Panc1 (cell line): ENCODE measurements around the gene PDE4B. TPM values are rescaled to one million over a fixed set of nuclear protein-coding genes. Genes with fewer than 3 reads are reported as not detected.

Experiments
- ATAC-seq: fragments of 200-7000 bp; cut with Tn5 transposase; 2 replicates; pipeline ENCODE4 v1.9.1; 2020; ENCODE audit warnings: mild to moderate bottlenecking, moderate library complexity
- BruUV-seq: library from RNA; stranded (reverse); fragments of 400-500 nt; replicated peaks from 2 replicates; lab custom pipeline; 2021; lab: Mats Ljungman, UMichigan
- CTCF ChIA-PET: fragments of 300-600 bp; sonication (Branson Sonifier 250); formaldehyde crosslinking; loops from one replicate; lab custom pipeline; 2022; ENCODE audit warnings: antibody characterized with exemption; lab: Charles Lee
- POLR2A ChIA-PET: fragments of 300-600 bp; sonication (Branson Sonifier 250); formaldehyde crosslinking; loops from one replicate; lab custom pipeline; 2022; ENCODE audit warnings: antibody characterized with exemption; lab: Charles Lee
- DNase-seq: peaks from one replicate; pipeline ENCODE4 v3.0.0-alpha.2; 2010; ENCODE audit warnings: low read depth, low spot score
- H3K27ac ChIP-seq: 2 replicates; pipeline ENCODE4 v1.5.1; 2011; ENCODE audit warnings: mild to moderate bottlenecking, low read length, inconsistent platforms
- H3K27me3 ChIP-seq: fragments of 200-500 bp; sonication (Bioruptor generic); 2 replicates; pipeline ENCODE4 v1.6.0; 2014; ENCODE audit warnings: low read length, inconsistent platforms; ENCODE audit not compliant: control insufficient read depth, insufficient read depth
- H3K36me3 ChIP-seq: fragments of 200-500 bp; sonication (Bioruptor generic); 2 replicates; pipeline ENCODE4 v1.5.1; 2014; ENCODE audit warnings: inconsistent platforms, mild to moderate bottlenecking, low read length, moderate library complexity; ENCODE audit not compliant: control insufficient read depth, insufficient read depth
- H3K4me1 ChIP-seq: 2 replicates; pipeline ENCODE4 v1.5.1; 2011; ENCODE audit warnings: inconsistent platforms, mild to moderate bottlenecking, low read length, moderate library complexity; ENCODE audit not compliant: control insufficient read depth, insufficient read depth
- H3K4me3 ChIP-seq, 2 experiments: 2 replicates each; pipeline ENCODE4 v1.5.1; 2011 to 2012; ENCODE audit warnings: low read depth in 2 of 2, low read length in 2 of 2, mild to moderate bottlenecking in 2 of 2, inconsistent platforms in 1 of 2, moderate library complexity in 1 of 2
- H3K9me3 ChIP-seq: fragments of 200-500 bp; sonication (Bioruptor generic); 2 replicates; pipeline ENCODE4 v1.5.1; 2014; ENCODE audit warnings: low read depth, mild to moderate bottlenecking, inconsistent platforms, low read length, moderate library complexity; ENCODE audit not compliant: control insufficient read depth, insufficient read depth
- CTCF ChIP-seq: fragments of 450-650 bp; IDR thresholded peaks from 2 replicates; pipeline ENCODE4 v1.5.1; 2017; ENCODE audit warnings: mild to moderate bottlenecking
- POLR2AphosphoS5 ChIP-seq: IDR thresholded peaks from 2 replicates; pipeline ENCODE4 v1.6.1; 2012; ENCODE audit warnings: mild to moderate bottlenecking, low read depth, low read length, moderate library complexity
- REST ChIP-seq, 2 experiments: IDR thresholded peaks; 2 replicates each; pipeline ENCODE4 v1.6.1; 2011 to 2012; ENCODE audit warnings: low read depth in 2 of 2, control low read depth in 1 of 2, low read length in 1 of 2, mild to moderate bottlenecking in 1 of 2, moderate library complexity in 1 of 2; ENCODE audit not compliant: insufficient read depth in 1 of 2
- SIN3A ChIP-seq: IDR thresholded peaks from 2 replicates; pipeline ENCODE4 v1.6.1; 2012; ENCODE audit warnings: low read depth, mild to moderate bottlenecking, low read length, moderate library complexity, borderline replicate concordance; ENCODE audit not compliant: insufficient read depth
- TCF7L2 ChIP-seq: IDR thresholded peaks from 2 replicates; pipeline ENCODE4 v1.6.1; 2011; ENCODE audit warnings: mild to moderate bottlenecking, low read depth, low read length, inconsistent platforms
- in situ Hi-C: cut with HindIII; loops from 2 replicates; pipeline ENCODE4 v1.10.0; 2016; ENCODE audit warnings: low sequenced_read_pairs, low pct_unique_long_range_greater_than_20kb
- intact Hi-C: fragments of 100-400 bp; cut with micrococcal nuclease; formaldehyde crosslinking; loops from one replicate; pipeline ENCODE4 v1.10.0; 2022; ENCODE audit not compliant: unreplicated experiment
- total RNA-seq: library from RNA; stranded (reverse); gene quantifications from one replicate; pipeline ENCODE4 v1.2.1, GENCODE V29; 2021; ENCODE audit not compliant: unreplicated experiment

Gene PDE4B
- total RNA-seq, 1 experiment from 2014 or later: 0.26 TPM

GRCh38 chr1:66346873-66347272 is 554.2 kb downstream of the PDE4B start:
- H3K27ac ChIP-seq: no peak overlapping the region
- POLR2A ChIA-PET: no interaction called here
- no peaks in the 10 kb centered on the region for H3K4me1 ChIP-seq

GRCh38 chr1:66348776-66349175 is 556.1 kb downstream of the PDE4B start:
- intact Hi-C loops (no loop called here), in situ Hi-C loops (no loop called here)
- no peaks in the 10 kb centered on the region for H3K36me3 ChIP-seq
- no peaks in the 10 kb centered on the region for H3K4me1 ChIP-seq
- H3K27me3 ChIP-seq: no peaks in the 10 kb centered on the region; the same call in 1 of the 2 replicates
- ChIA-PET CTCF (no interaction called here), POLR2A (interaction anchor here (0.6 kb wide), 1 partner anchor 964 kb away, joined by 5 read pairs; no protein-coding TSS in a partner anchor)
- no TSS peak for BruUV-seq
- H3K9me3 ChIP-seq: no peaks in the 10 kb centered on the region
- ATAC-seq: no peak
- TF ChIP-seq TCF7L2 (no peak), CTCF (no peak), REST (IDR thresholded peaks at IDR 0.05; ENCODE audit: insufficient read depth in 1 of 2, low read depth in 2 of 2, low read length in 1 of 2) (no peak), POLR2AphosphoS5 (no peak), SIN3A (no peak)
- DNase-seq: no peak
- no peak overlapping the region for H3K4me3 ChIP-seq
- H3K27ac ChIP-seq: no peak overlapping the region

More at GRCh38 chr1:66346873-66347272, 554.2 kb downstream of the PDE4B start:
- in situ Hi-C loops: no loop called here
- no peak for DNase-seq
- Histone ChIP-seq H3K36me3 (no peaks in the 10 kb centered on the region), H3K9me3 (no peaks in the 10 kb centered on the region), H3K27me3 (no peaks in the 10 kb centered on the region; the same call in 1 of the 2 replicates), H3K4me3 (no peak overlapping the region)
- ATAC-seq: no peak
- intact Hi-C loops: no loop called here
- TF ChIP-seq TCF7L2 (no peak), SIN3A (no peak), CTCF (no peak), REST (IDR thresholded peaks at IDR 0.05; ENCODE audit: insufficient read depth in 1 of 2, low read depth in 2 of 2, low read length in 1 of 2) (no peak), POLR2AphosphoS5 (no peak)
- CTCF ChIA-PET: no interaction called here
- no TSS peak for BruUV-seq
